Omental fat pad (tissue), 4 donors: ENCODE measurements around the gene UPF1. TPM values are rescaled to one million over a fixed set of nuclear protein-coding genes. Genes with fewer than 3 reads are reported as not detected.

Experiments used
- ATAC-seq: fragments of 150-250 bp; one replicate; pipeline ENCODE4 v1.9.1; 2016; ENCODE audit warnings: mild to moderate bottlenecking, moderate library complexity; ENCODE audit not compliant: low FRiP score
- DNase-seq: peaks from one replicate; pipeline ENCODE4 v3.0.0-alpha.2; 2019; ENCODE audit warnings: low spot score
- total RNA-seq, 4 donors: library from RNA; depleted of rRNA; stranded (reverse); fragments of >200 nt; gene quantifications; one replicate each; pipeline ENCODE4 v1.1.0, GENCODE V29; 2016
- TF ChIP-seq, protein P1 (sequence below), 3 donors: fragments of 450-650 bp; IDR thresholded peaks; one replicate each; pipeline ENCODE4 v1.5.1; 2016 to 2017; ENCODE audit warnings: antibody characterized with exemption in 3 of 3, mild to moderate bottlenecking in 3 of 3, moderate library complexity in 2 of 3

The UPF1 gene
- total RNA-seq, 4 donors from 2014 or later: 67.3 to 113 (median 96.0) TPM

DNA sequence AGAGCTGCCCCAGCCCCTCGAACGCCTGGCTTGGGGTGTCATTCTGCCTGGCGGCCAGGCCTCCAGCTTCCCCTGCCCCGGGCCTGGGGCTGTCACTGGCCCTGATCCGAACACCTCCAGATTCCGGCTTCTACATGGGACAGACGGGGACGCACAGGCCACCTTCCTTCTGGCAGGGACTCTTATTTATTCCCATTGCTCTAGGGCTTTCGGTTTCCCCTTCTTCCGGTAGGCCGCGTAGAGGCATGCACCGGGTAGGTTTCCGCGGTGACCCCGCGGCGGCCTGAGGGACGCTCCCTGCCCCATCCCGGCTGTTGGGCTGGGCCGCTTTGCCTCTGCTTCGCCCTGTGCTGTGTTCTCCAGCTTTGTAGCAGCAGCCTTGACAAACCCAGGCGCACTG lies 36.0 kb downstream of the UPF1 start:
- TF ChIP-seq, protein P1, sequence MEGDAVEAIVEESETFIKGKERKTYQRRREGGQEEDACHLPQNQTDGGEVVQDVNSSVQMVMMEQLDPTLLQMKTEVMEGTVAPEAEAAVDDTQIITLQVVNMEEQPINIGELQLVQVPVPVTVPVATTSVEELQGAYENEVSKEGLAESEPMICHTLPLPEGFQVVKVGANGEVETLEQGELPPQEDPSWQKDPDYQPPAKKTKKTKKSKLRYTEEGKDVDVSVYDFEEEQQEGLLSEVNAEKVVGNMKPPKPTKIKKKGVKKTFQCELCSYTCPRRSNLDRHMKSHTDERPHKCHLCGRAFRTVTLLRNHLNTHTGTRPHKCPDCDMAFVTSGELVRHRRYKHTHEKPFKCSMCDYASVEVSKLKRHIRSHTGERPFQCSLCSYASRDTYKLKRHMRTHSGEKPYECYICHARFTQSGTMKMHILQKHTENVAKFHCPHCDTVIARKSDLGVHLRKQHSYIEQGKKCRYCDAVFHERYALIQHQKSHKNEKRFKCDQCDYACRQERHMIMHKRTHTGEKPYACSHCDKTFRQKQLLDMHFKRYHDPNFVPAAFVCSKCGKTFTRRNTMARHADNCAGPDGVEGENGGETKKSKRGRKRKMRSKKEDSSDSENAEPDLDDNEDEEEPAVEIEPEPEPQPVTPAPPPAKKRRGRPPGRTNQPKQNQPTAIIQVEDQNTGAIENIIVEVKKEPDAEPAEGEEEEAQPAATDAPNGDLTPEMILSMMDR (IDR thresholded peaks at IDR 0.05): no peak

DNA sequence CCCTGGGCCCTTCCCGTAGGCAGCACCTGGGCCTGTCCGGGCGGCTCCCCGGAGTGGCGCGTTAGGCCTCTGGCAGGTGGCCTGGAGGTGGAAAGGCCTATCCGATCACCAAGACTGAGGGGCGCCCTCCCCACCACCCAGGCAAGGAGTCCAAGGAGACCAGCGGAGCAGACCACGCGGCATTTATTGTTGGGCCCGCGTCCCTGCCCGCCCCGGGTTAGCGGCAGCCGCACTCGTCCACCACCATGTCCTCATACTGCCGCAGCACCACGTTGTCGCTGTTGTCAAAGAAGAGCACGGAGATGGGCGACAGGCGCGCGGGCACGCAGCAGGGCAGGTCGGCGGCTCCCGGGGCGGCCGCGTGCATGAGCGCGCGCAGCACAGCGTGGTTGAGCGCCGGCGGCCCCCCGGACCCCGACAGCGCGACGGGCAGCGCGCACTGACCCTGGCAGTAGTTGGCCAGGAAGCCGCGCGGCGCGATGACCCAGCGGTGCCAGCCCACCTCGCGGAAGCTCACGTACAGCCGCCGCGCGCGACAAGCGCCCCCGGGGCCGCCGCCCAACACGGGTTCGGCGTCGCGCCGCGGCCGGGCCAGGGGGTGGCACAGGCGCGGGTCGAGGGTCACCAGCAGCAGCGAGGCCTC lies 36.7 kb downstream of the UPF1 start:
- TF ChIP-seq, protein P1 (IDR thresholded peaks at IDR 0.05): no peak
- DNase-seq (no peak), ATAC-seq (no peak)

More for the DNA sequence above, 36.0 kb downstream of the UPF1 start:
- ATAC-seq (no peak), DNase-seq (no peak)

DNA sequence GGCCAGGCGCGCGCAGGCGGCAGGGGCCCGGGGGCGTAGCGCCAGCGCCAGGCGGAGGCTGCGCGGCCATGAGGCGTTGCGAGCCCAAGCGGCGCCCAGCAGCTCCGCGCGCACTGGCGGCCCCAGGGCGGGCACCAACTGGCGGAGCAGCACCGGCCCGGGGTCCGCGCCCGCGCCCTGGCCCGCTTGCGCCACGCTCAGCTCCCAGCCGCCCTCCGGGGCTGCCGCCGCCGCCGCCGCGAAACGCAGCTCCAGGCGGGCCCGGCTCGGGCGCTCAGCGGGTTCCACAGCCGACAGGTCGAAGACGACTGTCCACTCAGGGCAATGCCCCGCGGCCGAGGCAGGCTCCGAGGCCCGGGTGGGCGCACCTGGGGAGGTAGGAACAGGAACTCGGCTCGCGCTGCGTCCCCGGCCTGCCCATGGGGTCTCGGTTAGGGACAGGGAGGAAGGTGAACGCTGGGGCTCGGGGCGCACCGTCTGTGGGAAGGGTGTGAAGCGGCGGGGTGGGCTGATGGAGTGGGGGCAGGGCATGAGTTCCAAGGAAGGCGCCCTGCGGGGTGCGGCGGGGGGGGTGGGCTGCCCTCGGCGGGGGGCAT lies 37.4 kb downstream of the UPF1 start:
- DNase-seq (no peak), ATAC-seq (no peak)
- TF ChIP-seq, protein P1 (IDR thresholded peaks at IDR 0.05): no peak

DNA sequence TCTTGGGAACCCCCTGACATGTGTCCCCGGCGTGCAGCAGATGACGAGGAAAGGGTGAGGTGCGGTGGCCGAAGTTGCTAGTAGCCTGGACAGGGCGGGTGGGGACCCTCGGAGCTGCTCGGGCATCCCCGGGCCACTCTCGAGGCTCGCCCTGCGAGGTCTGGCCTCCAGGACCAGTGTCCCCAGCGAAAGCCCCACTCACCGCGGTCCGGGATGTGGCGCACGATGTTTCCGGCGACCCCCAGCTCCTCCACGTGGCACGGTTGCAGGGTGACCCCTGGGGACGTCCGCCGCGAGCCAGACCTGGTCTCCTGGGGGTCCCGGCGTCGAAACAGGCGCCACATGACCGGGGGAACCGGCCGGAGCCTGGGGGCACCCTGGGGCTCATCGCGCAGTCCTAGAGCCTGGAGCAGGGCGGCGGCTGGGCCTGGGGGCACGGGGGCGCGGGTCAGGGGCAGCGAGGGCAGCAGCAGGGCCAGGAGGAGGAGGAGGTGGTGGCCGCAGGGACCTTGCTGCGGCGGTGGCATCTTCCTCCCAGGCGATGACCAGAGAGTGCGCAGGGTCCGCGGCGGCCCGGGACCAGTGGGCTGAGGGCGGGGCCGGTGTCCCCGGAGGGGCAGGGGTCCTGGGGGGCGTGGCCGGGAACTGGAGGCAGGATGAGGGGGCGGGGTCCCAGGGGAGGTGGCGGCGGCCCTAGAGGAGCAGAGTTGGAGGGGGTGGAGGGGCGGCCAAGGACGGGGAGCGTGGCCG lies 38.2 kb downstream of the UPF1 start:
- ATAC-seq (no peak), DNase-seq (no peak)
- TF ChIP-seq, protein P1 (IDR thresholded peaks at IDR 0.05): no peak

DNA sequence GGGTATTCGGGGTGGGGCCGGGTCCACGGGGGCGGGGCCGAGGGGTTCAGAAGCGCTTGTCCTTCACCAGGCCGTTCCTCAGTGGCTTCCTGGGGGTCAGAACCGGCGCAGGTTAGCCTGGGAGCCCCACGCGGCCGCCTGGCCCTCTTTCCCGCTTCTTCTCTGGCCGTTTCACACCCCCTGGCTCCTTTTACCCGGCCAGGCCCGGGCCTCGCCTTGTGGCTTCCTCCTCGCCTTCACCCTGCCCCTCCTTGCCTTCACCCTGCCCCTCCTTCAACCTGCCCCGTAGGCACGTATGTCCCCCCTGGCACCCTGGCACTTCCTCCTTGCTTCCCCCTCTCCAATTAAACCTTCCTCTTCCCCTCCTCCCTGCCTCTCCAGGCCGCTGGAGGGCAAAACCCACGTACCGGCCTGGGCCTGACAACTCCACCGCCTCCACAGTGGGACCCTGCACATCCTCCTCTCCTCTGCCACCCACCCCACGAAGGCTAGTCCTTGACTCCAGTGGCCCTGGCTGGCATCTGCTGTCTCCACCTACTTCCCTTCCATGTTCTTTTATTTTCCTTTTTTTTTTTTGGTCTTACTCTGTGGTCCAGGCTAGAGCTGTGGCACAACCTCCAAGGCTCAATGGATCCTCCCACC lies 38.9 kb downstream of the UPF1 start:
- no peak for ATAC-seq
- TF ChIP-seq, protein P1 (IDR thresholded peaks at IDR 0.05): no peak
- DNase-seq: no peak

DNA sequence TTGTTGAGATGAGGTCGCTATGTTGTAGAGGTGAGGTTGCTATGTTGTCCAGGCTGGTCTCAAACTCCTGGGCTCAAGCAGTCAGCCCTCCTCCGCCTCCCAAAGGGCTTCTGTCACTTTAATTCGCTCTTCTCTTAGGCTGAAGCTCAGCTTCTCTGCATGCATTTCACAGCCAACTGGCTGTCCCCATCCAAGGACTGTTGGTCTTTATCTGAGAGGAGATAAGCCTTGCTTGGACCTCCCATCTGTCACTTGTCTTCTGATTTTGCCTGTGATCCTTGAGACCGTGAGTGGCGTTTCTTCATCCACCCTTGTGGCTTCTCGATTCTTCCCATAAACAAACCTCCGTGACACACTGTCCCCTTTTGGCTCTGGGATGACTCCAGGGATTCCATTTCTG lies 39.8 kb downstream of the UPF1 start:
- ATAC-seq (no peak), DNase-seq (no peak)
- TF ChIP-seq, protein P1 (IDR thresholded peaks at IDR 0.05): no peak
